Activated CD8-positive, alpha-beta memory T cell treated with anti-CD3 and anti-CD28 coated beads, Interleukin-2, amount 50 U/mL, for 4 hours (primary cell): Measurements from ENCODE around the gene EPS8L3.

Experiments used
- DNase-seq: peaks from one replicate; pipeline ENCODE4 v3.0.0-alpha.2; 2020

Gene EPS8L3

GRCh38 chr1:109793089-109793485 is 29.4 kb upstream of the EPS8L3 start:
- peak; percentile 11 for DNase-seq

GRCh38 chr1:109792056-109792831 is 28.5 kb upstream of the EPS8L3 start:
- peak; percentile 15 for DNase-seq

- peak; percentile 9 for DNase-seq
Observed at GRCh38 chr1:109791495-109792043, 27.8 kb upstream of the EPS8L3 start.

GRCh38 chr1:109790735-109791494 is 27.2 kb upstream of the EPS8L3 start:
- peak; percentile 80 for DNase-seq

GRCh38 chr1:109790329-109790728 is 26.6 kb upstream of the EPS8L3 start:
- no peak for DNase-seq

- DNase-seq = peak; percentile 11
Observed at GRCh38 chr1:109789551-109790180, 25.9 kb upstream of the EPS8L3 start.

GRCh38 chr1:109788695-109789521 is 25.2 kb upstream of the EPS8L3 start:
- DNase-seq = no peak

- DNase-seq = no peak
Observed at GRCh38 chr1:109787845-109788601, 24.3 kb upstream of the EPS8L3 start.

GRCh38 chr1:109787211-109787844 is 23.6 kb upstream of the EPS8L3 start:
- DNase-seq = no peak

- no peak for DNase-seq
Observed at GRCh38 chr1:109786531-109787021, 22.9 kb upstream of the EPS8L3 start.

- no peak for DNase-seq
Observed at GRCh38 chr1:109786112-109786480, 22.4 kb upstream of the EPS8L3 start.

- no peak for DNase-seq
Observed at GRCh38 chr1:109785446-109786111, 21.9 kb upstream of the EPS8L3 start.

- DNase-seq = no peak
Observed at GRCh38 chr1:109784551-109785252, 21.0 kb upstream of the EPS8L3 start.

- no peak for DNase-seq
Observed at GRCh38 chr1:109783436-109783835, 19.7 kb upstream of the EPS8L3 start.

- no peak for DNase-seq
Observed at GRCh38 chr1:109782927-109783326, 19.2 kb upstream of the EPS8L3 start.

GRCh38 chr1:109782514-109782913 is 18.8 kb upstream of the EPS8L3 start:
- no peak for DNase-seq

- no peak for DNase-seq
Observed at GRCh38 chr1:109781806-109782205, 18.1 kb upstream of the EPS8L3 start.

GRCh38 chr1:109780982-109781381 is 17.3 kb upstream of the EPS8L3 start:
- no peak for DNase-seq

GRCh38 chr1:109777980-109778625 is 14.4 kb upstream of the EPS8L3 start:
- no peak for DNase-seq
